GM10847 (cell line): ENCODE data around the gene DGCR8.

Source experiments
- POLR2A ChIP-seq: IDR thresholded peaks from 2 replicates; pipeline ENCODE4 v1.6.1; 2011; ENCODE audit not compliant: insufficient read length; ENCODE audit errors: extremely low read depth

DGCR8 gene

GRCh38 chr22:20114506-20115475 is 34.8 kb downstream of the DGCR8 start:
- TF ChIP-seq POLR2A, result no peak

- no peak for TF ChIP-seq POLR2A
These were observed 35.8 kb downstream of the DGCR8 start, which contains the start of gene RANBP1 for GRCh38 chr22:20115691-20116375. RANBP1 (plus strand) TSS chr22:20116104; CDS start chr22:20116185, 81 bp downstream.

GRCh38 chr22:20116376-20116950 is 36.4 kb downstream of the DGCR8 start:
- TF ChIP-seq POLR2A, result no peak

- TF ChIP-seq POLR2A, result peak; percentile 51
These were observed 37.1 kb downstream of the DGCR8 start, which contains the start of gene TRMT2A for GRCh38 chr22:20116951-20117632. TRMT2A (minus strand) TSS chr22:20117226; CDS start chr22:20116906, 320 bp downstream.

GRCh38 chr22:20117633-20118299 is 37.7 kb downstream of the DGCR8 start:
- no peak for TF ChIP-seq POLR2A

- no peak for TF ChIP-seq POLR2A
These were observed 38.4 kb downstream of the DGCR8 start for GRCh38 chr22:20118300-20119020.

GRCh38 chr22:20121856-20122415 is 41.9 kb downstream of the DGCR8 start:
- TF ChIP-seq POLR2A, result no peak

GRCh38 chr22:20123366-20124082 is 43.5 kb downstream of the DGCR8 start:
- TF ChIP-seq POLR2A, result no peak

GRCh38 chr22:20124083-20124787 is 44.2 kb downstream of the DGCR8 start:
- TF ChIP-seq POLR2A, result no peak

- no peak for TF ChIP-seq POLR2A
These were observed 45.4 kb downstream of the DGCR8 start for GRCh38 chr22:20125201-20126174.

GRCh38 chr22:20126284-20127029 is 46.4 kb downstream of the DGCR8 start:
- TF ChIP-seq POLR2A, result no peak
